Measurements from ENCODE around the gene HEATR5A.
"Not testable (repeated sequence)": the region's sequence is repeated elsewhere in the genome, so short reads cannot be mapped to it uniquely, and the experiment has no call there.

HEATR5A gene

DNA sequence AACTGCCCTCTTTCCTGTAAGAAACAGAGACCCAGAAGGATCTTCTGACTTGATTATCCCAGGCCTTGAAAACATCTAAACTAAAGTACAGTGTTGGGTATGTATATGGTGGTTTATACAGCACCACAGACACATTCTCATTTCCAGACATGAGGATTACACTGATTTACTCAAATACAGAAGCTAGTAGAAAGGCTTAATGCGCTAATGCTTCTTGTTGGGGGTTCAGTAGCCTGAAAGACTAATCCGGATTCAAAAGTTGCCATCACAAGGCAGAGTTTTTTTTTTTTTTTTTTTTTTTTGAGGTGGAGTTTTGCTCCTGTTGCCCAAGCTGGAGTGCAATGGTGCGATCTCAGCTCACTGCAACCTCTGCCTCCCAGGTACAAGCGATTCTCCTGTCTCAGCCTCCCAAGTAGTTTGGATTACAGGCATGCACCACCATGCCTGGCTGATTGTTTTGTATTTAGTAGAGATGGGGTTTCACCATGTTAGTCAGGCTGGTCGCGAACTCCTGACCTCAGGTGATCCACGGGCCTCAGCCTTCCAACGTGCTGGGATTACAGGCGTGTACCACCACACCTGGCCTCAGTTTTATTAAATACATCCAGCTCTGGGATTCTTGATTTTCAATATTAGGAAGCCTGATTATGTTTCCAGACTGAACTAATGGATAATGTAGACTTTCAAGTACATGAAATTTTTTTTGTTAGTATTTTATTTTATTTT lies 166.4 kb downstream of the HEATR5A start:
- DNase-seq: no peak

DNA sequence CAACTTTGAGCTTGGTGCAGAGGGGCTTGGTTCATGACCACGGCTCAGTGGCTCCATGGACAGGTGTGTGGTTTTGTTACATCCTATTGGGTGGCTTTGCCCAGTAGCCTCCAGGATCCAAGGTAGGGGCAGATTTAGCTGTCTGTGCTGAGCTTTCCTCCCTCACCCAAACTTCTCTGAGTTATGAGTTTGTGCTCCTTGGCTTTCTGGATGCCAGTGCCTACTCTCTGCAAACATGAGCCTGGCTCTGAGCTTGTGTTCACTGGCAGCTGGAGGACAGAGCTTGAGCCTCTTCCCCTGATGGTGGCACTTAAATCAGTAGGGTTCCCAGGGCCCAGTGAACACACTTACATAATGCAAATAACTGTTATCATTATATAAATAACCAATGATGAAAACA lies 167.5 kb downstream of the HEATR5A start:
- DNase-seq: no peak

DNA sequence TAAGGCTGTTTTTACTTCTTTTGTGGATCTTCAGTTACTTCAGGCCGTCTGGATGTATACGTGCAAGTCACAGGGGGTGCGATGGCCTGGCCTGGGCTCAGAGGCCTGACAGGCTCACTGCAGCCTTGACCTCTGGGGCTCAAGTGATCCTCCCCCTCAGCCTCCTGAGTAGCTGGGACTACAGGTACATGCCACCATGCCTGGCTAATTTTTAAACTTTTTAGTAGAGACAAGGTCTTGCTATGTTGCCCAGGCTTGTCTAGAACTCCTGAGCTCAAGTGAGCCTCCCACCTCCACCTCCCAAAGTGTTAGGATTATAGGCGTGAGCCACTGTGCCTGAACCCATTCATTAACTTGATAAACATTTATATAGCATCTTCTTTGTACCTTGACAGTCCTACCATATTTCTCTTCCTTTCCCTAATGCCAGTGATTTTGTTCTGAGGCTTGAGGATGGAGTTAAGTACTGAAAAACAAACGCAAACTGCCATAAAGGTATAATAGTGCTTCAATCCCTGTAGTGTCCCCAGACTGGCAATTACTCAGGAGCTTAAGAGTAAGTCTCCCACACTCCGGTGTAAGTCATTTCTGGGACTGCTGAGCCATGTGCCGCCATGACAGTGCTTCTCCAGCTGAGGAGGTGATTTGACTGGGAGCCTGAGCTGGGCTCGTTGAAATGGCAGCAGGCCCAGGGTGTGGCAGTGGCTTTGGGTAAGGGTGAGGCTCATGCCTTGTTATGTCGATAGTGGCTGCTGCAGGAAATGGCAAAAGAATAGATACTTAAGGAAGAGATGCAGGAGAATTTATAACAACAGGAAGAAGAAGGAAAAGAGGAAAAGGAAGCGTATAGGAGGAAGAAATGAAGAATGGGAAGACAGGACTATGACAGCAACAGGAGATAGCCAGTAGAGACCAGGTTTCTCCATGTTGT lies 169.1 kb downstream of the HEATR5A start:
- no peak for DNase-seq

DNA sequence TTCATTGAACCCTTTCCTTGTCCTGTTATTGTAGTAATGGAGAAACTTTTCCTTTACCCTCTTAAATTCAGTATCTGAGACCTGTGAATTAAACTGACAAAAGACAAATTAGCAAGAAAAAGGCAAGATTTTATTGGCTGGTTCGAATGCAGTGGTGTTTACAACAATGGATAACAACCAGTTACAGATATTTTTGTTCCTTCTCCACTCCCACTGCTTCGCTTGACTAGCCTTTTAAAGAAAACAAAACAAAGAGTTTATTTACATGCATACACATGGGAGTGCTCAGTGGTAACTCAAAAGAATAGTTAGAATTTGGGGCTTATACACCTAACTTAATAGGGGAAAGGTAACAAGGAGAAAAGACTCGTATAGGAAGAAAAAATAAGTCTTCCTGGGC lies 175.7 kb downstream of the HEATR5A start:
- no peak for DNase-seq

DNA sequence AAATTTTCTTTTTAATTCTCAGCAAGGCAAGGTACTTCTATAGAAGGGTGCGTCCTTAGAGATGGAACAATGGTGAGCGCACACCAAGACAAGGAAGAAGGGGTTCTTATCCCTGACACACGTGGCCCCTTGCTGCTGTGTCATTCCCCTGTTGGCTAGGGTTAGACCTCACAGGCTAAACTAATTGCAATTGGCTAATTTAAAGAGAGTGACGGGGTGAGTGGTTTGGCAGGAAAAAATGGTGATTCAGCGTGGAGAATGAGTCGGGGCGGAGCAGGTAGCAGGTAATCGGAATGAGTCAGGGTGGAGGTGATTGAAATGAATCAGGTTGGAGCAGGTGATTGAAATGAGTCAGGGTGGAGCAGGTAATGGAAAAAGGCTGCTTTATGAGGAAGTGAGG lies 176.5 kb downstream of the HEATR5A start:
- no peak for DNase-seq

DNA sequence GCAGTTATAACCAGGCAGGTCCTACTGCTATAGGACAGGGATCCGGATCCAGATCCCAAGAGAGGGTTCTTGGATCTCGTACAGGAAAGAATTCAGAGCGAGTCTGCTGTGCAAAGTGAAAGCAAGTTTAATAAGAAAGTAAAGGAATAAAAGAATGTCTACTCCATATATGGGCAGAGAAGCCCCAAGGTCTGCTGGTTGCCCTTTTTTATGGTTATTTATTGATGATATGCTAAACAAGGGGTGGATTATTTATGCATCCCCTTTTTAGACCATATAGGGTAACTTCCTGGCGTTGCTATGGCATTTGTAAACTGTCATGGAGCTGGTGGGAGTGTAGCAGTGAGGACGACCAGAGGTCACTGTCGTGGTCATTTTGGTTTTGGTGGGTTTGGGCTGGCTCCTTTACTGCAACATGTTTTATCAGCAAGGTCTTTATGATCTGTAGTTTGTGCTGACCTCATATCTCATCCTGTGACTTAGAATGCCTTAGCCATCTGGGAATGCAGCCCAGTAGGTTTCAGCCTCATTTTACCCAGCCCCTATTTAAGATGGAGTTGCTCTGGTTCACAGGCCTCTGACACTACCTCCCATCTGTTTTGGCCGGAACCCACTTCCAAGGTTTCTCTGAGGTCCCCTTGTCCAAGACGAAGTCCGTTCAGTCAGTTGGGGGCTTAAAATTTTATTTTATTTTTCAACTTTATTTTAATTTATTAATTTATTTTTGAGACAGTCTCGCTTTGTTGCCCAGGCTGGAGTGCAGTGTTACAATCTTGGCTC lies 178.0 kb downstream of the HEATR5A start:
- DNase-seq: not testable (repeated sequence)

Measured in effector CD4-positive, alpha-beta T cell (primary cell).